T-helper 2 cell (primary cell): ENCODE data around the gene AFMID.
"Not testable (repeated sequence)": the region's sequence is repeated elsewhere in the genome, so short reads cannot be mapped to it uniquely, and the experiment has no call there.

Experiments
- DNase-seq, 5 experiments: peaks; one replicate each; pipeline versions ENCODE4 v3.0.0 to v3.0.0-alpha.2; 2012 to 2022

AFMID gene

DNA sequence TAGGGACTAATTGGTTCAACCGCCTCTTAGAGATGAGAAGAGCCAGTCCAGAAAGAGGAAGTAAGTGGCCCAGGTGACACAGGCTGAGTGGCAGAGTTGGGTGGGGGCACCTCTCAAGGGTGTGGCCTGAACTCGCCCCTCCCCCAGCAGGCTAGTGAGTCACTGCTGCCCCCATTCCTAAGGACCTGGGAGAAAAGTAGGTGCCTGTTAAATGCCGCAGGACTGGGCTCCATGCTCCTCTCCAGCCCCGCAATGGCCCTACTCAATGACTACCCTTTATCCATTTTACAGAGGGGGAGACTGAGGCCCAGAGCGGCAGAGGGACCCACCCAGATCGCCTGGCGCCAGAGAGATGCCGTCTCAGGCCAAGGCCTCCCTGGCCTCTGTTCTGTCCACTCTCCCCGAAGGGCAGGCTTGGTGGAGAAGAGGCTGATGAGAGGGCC is 52.3 kb downstream of the AFMID start:
- no peak for DNase-seq

DNA sequence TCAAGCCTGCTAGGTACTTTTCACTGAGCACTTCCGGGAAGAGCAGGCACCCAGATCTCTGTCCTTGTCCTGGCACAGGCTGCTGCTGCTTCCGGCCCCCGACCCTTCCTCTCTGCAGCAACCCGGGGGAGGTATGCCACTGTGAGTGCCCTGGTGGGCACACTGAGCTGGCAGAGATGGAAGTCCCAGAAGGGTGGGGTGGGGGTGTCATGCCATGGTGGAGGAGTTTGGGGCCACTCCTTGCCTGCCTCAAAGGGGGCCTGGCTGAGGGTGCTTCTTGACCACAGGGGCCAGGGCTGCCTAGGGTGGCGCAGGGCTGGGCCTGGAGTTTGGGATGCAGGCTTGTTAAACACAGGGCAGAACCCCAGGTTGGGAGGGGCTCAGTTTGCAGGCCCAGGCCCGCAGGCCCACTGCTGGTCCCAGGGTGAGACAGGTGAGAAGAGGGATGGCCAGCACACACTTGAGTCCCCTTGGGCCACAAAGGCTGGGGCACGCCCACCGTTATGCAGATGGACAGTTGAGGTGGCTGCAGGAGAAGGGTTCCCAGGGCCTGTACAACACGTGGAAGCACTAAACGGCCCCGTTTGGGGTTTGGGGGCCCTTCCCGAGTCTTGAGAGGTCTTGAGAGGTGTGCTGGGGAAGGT is 53.0 kb downstream of the AFMID start:
- DNase-seq = no peak

DNA sequence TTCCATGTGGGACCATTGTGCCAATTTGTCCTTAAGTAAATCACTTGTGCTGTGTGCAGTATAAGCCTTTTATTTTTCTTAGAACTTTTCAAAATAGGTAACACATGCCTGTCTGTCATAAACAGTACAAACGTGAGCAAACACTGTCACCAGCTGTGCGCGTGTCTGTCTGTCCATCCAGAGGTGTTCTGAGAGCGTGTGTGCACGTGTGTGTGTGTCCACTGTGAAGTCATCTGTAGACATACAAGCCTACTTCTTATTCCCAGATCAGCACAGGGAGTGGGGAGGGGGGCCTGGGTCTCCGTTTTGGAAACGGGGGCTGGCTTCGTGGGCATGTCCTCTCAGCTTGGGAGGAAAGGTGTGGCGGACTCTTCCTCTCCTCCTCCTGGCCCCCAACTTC is 53.7 kb downstream of the AFMID start:
- DNase-seq = no peak

DNA sequence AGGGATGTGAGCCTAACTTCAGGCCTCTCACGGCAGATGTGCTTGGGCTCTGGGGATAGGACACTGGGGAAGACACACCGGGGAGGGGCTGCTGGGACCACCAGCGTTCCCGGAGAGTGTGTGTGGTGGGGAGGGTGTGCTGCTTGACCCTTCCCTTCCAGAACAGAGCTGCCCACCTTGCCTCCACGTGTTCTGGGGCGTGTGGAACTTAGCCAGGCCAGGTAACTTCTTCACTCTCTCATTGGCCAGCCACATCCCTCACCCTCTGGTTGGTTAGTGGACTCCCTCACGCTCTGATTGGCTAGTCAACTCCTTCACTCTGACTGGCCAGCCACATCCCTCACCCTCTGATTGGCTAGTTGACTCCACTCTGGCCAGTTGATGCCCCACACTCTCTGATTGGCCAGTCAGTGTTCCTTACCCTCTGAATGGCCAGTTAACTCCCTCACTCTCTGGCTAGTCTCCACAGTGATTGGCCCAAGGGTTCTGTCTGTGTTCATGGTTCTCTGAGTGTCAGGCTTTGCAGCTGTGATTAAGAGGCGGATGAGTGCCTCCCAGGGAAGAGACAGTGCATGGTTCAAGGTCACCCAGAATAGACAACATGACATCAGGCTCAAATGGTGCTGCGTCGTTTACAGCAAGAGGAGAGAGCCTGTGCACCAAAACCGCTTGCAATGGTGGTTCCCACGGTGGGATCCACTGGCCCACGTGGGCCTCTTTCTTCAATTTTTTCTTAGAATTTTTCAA is 54.3 kb downstream of the AFMID start:
- peak in 1 of 5 experiments; percentile 45 for DNase-seq

DNA sequence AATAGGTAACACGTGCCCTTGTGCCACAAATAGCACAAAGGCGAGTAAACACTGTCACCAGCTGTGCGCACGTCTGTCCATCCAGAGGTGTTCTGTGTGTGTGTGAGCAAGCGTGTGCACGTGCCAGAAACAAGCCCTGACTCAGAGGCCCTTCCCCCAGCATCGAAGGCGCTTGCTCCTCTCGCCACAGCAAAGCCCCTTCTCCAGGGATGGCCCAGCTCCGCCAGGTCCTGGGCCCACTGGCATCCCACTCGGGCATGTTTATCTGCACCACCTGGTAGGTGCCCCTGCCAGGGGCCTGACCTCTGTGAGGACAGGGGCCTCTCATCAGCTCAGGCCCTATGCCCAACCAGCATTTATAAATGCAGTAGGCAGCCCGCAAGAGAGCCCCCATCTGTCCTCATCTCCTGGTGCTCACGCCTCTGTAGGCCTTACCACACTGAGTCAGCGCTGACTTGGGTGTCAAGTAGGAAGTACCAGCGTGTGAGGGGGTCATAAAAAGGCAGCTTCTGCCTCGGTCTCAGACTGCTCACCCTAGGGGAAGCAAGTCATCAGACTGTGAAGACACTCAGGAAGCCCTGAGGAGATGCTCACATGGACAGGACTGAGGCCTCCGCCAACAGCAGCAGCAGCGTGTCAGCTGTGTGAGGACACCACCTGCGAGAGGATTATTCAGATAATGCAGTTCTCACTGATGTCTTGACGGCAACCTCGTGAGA is 55.0 kb downstream of the AFMID start:
- DNase-seq = peak in 1 of 5 experiments; percentile 29

DNA sequence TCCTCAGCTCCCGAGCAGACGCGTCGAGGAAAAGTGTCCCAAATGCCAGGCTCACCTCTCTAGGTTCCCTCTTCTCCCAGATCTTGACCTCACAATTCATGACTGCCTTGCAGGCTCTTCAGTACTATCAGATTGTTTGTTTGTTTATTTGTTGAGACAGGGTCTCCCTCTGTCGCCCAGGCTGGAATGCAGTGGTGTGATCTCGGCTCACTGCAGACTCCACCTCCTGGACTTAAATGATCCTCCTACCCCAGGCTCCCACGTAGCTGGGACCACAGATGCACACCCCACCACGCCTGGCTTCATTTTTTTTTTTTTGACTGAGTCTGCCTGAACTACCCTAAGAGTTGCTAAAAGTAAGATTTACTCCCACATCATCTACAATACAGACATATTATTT is 60.1 kb downstream of the AFMID start:
- DNase-seq = no peak

DNA sequence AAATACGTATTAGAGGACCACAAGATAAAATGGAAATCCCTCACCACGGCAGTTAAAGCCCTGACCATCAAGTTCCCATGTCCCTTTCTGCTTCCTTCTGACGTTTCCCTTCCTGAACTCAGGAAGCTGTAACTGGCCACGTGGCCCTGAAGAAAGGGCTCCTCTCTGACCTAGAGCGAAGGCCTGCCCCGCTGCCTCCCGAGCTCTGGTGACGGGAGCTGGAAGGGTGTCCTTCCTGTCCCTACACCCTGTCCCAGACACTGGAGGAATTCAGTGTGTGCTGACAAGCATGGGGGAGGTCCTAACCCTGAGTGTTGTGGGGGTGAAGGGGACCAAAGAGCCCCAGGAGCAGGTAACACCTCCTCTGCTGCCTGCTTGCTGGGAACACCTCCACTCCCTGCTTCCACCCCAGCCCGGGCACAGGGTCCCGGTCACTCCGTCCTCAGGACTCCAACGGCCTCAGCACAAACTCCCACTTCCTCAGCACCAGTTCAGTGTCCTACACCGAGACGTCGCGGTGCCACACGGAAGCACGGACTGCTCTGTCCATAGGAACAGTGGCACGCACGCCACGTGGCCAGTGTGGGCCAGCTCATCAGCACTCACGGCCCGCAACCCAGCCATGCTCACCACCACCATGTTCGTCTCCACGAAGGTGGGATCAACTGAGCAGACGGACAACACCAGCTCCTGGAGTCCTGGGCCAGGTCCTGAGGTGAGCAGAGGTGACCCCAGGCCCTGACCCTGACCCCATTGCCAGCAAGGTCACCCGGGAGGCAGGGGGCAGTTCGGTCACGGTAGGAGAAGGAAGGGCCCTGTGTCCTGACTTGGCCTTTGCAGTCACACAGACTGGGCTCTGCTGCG is 61.1 kb downstream of the AFMID start:
- DNase-seq = no peak

DNA sequence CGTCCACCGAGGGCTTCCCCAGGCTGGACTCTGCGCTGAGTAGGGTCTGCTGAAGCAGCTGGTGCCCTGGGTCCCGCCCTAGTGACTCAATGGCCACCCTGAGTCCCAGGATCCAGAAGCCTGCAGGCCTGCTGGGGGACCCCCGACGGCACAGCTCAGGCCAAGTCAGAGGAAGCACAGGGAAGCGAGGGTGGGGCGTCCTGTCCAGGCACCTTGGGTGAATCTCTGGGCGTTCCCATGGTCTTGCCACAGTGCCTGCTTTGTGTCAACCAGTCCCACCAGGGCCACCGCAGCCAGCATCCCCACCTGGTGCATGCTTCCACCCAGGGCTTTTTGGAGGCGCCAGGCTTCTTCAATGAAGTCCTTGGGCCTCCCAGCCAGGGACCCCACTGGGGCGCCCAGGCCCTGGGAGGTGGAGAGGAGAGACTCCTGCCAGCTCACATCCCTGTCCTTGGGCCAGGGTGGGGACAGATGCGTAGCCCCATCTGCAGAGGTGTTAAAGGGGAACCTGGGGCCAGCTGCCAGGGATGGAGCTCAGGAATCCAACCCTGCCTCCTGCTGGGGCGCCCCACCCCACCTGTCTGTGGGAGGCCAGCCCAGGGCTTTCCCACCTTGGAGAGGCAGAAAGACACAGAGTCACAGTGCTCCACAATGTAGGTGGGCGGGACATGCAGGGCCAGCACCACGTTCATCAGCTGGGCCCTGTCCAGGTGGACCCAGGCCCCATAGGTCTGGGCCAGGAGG is 62.1 kb downstream of the AFMID start:
- DNase-seq = no peak

DNA sequence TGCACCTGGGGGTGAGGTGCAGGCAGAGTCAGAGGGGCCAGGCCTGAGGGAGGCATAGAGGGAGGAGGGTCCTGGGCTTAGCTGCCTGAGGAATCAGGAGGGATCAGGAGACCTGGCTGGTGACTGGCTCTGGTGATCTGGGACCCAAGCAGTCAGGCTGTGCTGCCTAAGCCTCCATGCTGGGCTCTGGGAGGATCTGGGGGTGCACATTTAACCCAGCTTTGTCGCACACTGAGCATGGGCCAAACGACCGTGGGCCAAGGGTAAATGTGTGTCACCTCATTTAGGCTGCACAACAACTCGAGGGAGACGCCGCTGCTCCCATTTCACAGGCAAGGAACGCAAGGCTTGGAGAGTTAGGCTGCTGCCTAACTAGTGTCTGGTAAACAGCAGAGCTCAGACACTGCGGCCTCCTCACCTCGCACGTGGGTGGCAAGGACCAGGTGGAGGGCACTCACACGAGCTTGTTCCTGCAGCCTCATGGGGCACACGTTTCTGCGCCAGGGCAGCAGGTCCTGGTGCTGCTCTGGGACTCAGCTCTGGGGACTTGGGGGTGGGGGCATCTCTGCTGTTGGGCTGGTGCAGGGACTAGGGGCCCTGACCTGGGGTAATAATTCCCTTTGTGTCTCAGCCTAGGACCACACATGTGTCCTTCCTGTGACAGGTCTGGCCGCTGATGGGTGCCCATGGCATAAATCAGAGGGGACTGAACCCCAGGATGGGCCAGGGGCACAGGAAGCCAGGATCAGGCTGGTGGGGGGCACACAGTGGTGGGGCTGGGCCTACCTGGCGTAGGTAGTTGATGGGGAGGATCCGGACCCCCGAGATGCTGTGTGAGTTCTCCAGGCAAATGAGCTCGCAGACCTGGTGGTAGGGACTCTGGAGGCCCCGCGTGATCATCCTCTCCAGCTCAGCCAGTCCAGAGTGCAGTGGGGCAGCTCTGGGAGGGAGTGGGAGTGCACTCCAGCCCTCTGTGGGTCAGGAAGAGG is 63.0 kb downstream of the AFMID start:
- DNase-seq = no peak

DNA sequence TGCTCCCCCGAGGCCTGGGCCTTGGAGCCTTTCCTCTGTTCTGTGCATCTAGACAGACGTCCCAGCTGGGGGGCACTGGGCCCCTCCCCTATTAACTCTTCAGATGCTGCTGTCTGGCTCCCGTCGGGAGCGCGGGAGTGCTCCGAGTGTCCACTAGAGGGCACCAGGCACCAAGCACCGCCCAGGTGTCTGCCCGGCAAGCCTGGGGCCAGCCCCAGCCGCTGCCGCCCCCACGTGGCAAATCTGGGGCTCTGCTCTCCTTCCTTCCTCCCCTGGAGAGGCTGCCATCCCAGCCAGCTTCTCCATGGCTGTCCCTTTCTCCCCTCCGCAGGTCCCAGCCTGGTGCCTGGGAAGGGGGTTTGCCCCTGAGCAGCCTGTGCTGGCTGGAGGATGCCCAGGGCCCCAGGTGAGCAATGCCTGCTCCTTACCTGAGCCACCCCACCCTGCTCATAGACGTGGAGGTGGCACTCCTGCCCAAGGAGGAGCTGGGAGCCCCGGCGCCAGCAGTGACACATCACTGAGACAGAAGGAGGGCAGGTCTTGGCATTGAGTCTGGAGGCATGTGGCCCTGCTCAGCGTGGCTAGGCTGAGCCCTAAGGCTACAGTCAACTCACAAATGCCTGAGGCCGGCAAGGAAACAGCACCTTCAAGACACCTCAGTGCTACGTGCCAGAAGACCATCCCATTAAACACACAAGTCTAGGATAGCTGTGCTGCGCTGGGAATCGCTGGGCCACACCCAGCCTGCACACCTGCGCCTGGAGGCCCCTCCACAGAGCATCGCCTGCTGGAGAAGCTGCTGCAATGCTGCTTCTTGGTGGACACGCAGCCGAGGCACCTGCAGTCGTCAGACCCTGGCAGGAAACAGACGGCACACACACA is 64.0 kb downstream of the AFMID start:
- DNase-seq = peak; percentile 60 to 86 (median 77)

DNA sequence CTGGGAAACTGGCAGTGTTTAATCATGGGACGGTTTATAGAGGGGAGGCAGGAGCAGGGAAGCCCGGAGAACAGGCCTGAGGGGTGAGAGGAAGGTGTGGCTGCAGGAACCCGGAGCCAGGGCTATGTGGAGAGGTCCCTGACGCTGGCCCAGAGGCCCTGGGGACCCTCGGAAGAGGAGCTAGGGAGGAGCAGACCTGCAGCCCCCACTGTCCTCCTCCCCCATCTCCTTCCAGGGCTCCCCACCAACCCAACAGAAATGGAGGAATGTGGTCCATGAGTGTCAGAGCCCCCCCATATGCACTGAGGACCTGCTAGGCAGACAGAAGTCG is 64.6 kb downstream of the AFMID start:
- DNase-seq = no peak

DNA sequence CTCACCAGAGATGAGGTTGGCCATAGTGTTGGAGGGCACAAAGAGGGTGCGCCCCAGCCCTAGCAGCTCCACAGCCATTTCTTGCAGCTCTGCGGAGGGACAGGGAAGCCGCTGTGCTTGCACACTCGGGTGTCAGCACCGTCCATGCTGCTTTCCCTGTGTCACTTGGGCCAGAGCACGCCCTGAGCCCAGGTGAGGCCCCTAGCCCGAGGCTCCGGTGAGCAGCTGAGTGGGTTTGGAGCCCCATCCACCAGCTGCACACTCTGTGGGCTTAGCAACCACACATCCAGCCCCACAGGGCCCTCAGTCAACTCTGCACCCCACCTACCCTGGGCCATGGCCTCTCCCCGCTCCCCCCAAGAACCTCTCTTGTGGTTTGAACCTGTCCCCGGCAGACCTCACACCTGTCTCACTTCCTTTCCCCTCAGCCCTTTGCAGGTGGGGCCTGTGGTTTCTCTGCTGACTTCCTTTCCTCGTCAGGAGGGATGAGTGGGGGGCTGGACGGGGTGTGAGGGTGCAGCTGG is 65.0 kb downstream of the AFMID start:
- peak in 4 of 5 experiments; percentile 34 to 96 (median 76) for DNase-seq

DNA sequence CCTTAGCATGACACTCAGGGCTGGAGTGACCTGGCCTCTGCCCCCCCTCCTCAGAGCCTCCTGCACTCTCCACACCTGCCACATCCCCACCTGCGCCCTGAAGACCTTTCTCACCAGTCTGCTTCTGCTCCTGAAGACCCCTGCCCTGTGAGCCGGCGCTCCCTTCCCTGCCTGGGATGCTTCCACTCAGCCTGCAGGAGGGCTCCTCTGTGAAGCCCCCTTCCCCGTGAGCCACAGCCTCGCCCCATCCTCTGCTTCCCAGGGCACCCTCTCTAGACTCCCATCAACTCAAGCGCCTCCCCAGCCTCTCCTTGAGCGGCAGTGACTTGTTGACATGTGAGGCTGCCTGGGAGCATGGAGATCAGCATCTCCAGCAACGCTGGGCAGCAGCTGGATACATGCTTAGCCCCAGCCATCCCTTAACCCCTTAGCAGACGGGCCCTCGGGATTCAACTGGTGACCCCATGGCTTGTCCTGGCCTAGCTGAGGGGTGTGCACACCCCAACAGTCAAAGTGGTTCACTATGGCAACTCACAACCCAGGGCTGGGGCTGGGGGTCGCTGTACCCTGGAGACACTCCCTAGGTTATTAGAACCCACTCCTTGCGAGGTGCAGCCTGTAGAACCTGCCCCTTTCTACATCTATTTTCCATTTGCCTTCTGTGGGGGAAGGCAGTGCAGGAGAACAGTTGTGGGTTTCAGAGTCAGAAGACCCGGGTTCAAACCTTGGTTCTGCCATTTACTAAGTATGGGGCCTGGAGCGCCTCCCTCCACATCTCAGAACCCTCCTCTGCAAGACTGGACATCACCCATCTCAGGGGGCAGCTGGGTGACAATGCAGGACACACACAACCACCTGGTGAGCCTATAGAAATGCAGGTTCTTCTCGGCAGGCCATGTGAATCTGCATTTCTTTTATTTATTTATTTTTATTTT is 65.8 kb downstream of the AFMID start:
- no peak for DNase-seq

DNA sequence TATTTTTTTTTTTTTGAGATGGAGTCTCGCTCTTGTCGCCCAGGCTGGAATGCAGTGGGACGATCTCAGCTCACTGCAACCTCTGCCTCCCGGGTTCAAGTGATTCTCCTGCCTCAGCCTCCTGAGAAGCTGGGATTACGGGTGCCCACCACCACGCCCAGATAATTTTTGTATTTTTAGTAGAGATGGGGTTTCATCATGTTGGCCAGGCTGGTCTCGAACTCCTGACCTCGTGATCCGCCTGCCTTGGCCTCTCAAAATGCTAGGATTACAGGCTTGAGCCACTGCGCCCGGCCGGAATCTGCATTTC is 66.4 kb downstream of the AFMID start:
- not testable (repeated sequence) for DNase-seq

DNA sequence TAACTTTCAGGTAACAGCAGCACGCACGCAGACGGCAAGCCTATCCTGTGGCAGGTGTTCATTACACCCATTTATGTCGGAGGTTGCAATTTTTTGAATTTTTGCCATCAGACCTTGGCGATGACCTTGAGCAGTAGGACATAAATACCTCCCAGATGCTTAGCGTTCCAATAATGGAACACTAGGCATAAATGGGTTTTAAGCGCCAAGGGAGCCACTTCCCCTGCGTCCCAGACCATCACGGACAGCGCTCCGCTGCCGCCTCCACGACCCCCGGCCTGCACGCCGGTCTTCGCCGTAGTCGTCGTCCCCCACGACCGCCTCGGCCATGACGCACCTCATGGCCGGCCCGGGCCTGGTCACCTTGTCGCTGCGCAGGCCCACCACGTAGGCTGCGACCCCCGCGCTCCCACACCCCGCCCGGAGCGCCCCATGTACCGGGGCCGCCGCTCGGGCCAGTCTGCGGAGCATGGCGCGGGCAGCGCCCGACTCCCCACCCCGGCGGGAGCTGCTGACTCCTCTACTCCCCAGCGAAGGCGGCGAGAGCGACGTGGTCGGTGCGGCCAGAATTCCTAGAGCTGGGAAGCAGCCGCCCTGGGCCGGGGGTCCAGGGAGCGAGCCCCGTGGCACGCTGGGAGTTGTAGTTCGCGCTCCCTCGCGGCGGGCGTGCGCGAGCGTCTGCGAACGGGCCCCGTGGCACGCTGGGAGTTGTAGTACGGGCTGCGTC is 66.9 kb downstream of the AFMID start:
- DNase-seq = peak; percentile 60 to 88 (median 72)

DNA sequence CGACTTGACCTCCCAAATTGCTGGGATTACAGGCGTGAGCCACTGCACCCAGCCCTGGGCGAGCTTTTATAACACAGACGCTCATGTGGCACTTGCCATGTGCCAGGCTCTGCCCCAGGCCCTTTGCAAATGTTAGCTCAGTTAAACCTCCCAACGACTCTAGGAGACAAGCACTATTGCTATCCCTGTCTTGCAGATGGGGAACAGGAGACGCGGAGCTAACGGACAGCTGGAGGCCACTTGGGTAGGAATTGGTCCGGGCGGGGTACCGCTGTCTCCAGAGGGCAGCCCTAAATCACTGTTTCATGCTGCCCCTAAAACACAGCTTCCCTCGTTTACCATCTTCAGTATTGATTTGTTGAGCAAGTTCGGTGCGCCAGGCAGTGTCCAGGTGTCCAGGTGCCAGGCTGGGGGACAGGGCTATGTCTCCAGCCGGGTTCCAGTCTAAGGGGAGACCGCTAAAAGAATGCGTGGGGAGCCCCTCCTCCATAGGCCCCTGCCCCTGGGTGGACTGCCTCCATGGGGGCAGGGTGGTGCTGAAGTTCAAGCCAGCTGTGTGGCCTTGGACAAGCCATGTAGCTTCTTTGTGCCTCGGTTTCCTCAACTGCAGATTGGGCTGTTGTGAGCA is 68.0 kb downstream of the AFMID start:
- no peak for DNase-seq

DNA sequence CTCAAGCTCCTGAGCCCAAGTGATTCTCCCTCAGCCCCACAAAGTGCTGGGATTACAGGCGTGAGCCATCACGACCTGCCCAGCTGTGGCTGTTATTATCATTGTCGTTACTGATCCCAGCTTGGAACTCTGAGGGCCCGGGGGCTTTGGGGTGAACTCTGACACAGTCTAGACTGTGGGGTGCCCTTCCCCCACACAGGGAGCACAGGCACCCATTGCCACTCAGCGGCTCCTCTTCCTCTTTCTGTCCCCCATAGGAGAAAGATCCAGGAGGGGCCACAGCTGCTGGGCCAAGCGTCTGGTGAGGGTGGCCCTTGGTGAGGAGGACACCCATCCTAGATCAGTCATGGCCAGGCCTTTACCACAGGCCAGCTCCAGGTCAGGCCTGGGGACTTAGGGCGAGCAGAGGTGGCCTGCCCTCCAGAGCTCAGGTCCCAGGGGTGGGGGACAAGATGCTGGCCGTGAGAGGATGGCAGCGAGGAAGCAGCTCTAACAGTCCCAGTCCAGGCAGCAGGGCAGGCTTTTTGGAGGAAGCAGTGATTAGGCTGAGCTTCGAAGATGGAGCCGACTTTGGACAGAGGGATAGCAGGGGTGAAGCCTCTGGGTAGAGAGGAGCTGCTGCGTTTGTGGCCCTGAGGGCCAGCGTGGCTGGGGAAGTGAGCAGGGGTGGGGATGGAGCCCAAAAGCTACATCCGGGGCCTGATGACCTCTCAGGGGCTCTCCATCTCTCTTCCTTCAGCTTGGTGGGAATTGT is 69.0 kb downstream of the AFMID start:
- no peak for DNase-seq
